Measurements from ENCODE around the gene STK24.

DNA sequence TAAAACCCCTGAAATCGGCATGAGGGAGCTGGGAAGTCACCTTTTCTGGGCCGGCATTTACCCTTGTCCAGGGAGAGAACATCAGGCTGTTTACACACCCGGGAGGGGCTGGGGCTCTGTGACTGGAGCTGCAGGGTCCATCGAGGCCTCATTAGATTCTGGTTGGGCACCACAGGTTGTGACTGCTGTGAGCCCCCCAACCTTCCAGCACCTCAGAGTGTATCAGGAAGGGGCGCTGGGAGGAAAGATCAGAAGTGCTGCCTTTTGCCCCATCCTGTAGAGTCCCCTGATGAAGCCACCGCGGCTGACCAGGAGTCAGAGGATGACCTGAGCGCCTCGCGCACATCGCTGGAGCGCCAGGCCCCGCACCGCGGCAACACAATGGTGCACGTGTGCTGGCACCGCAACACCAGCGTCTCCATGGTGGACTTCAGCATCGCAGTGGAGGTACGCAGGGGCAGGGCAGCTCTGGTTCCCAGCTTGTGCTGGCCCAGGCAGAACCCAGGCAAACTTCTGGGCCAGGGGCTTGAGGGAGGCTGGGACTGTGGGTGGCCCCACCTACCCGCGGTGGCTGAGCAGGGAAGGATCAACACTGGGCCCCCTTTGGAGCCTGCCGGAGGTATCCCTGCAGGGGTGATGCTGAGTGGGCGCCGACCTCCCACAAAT, 136.4 kb downstream of the STK24 start:
- TF ChIP-seq HDAC2 (IDR thresholded peaks at IDR 0.05) (no peak), TAF1 (IDR thresholded peaks at IDR 0.05; ENCODE audit: borderline replicate concordance, low read depth, low read length) (no peak), SMC3 (IDR thresholded peaks at IDR 0.05; ENCODE audit: borderline replicate concordance, low read length) (no peak), JUND (IDR thresholded peaks at IDR 0.05; ENCODE audit: low read depth, low read length) (no peak), POLR2A (IDR thresholded peaks at IDR 0.05; ENCODE audit: low read depth, low read length) (no peak), E2F4 (IDR thresholded peaks at IDR 0.05; ENCODE audit: low read depth, low read length) (no peak)
